Neural cell (in vitro differentiated cells): ENCODE results near the gene STYXL2. TPM values are rescaled to one million over a fixed set of nuclear protein-coding genes. Genes with fewer than 3 reads are reported as not detected.

Source experiments
- H2AFZ ChIP-seq: fragments of 200-600, 300-800 bp; sonication (generic), shearing (Covaris generic); 2 replicates; pipeline ENCODE4 v1.6.0; 2014; ENCODE audit warnings: low read depth, mild to moderate bottlenecking, antibody characterized with exemption, low read length, moderate library complexity
- H3F3A ChIP-seq: fragments of 200-600 bp; shearing (Covaris generic); 2 replicates; pipeline ENCODE4 v1.6.1; 2016; ENCODE audit warnings: mild to moderate bottlenecking, moderate library complexity, mixed read lengths, antibody characterized with exemption, low read length; ENCODE audit not compliant: insufficient read depth, poor library complexity, severe bottlenecking
- H3K27ac ChIP-seq: fragments of 200-600, 300-800 bp; sonication (generic), shearing (Covaris generic); 2 replicates; pipeline ENCODE4 v1.5.1; 2014; ENCODE audit warnings: mild to moderate bottlenecking, low read length, moderate library complexity
- H3K27me3 ChIP-seq: fragments of 300-800, 200-600 bp; sonication (generic), shearing (Covaris generic); 2 replicates; pipeline ENCODE4 v1.6.0; 2014; ENCODE audit warnings: mild to moderate bottlenecking, low read depth, low read length, moderate library complexity; ENCODE audit not compliant: insufficient read depth
- H3K36me3 ChIP-seq: fragments of 300-800, 200-600 bp; sonication (generic), shearing (Covaris generic); 2 replicates; pipeline ENCODE4 v1.5.1; 2014; ENCODE audit warnings: mild to moderate bottlenecking, antibody characterized with exemption, low read length, moderate library complexity; ENCODE audit not compliant: insufficient read depth
- H3K4me2 ChIP-seq: fragments of 300-800, 200-600 bp; sonication (generic), shearing (Covaris generic); 2 replicates; pipeline ENCODE4 v1.6.0; 2014; ENCODE audit warnings: mild to moderate bottlenecking, low read length
- H3K4me3 ChIP-seq: fragments of 300-800, 200-600 bp; sonication (generic), shearing (Covaris generic); 2 replicates; pipeline ENCODE4 v1.5.1; 2014; ENCODE audit warnings: mild to moderate bottlenecking, low read length, moderate library complexity
- H3K79me2 ChIP-seq: fragments of 200-600 bp; shearing (Covaris generic); replicated peaks from 2 replicates; pipeline ENCODE4 v1.6.0; 2014; ENCODE audit warnings: mild to moderate bottlenecking, low read length, moderate library complexity; ENCODE audit not compliant: insufficient read depth
- H3K9ac ChIP-seq: fragments of 300-800, 200-600 bp; sonication (generic), shearing (Covaris generic); 2 replicates; pipeline ENCODE4 v1.6.1; 2016; ENCODE audit warnings: mild to moderate bottlenecking, low read length, mixed read lengths
- H3K9me2 ChIP-seq: fragments of 200-600 bp; shearing (Covaris generic); 2 replicates; pipeline ENCODE4 v1.6.1; 2016; ENCODE audit warnings: mild to moderate bottlenecking, low read length, mixed read lengths; ENCODE audit not compliant: insufficient read depth
- H3K9me3 ChIP-seq: fragments of 200-600, 300-800 bp; sonication (generic), shearing (Covaris generic); 2 replicates; pipeline ENCODE4 v1.6.1; 2016; ENCODE audit warnings: mild to moderate bottlenecking, mixed run types, low read length, moderate library complexity, mixed read lengths
- H4K20me1 ChIP-seq: fragments of 200-600 bp; shearing (Covaris generic); 2 replicates; pipeline ENCODE4 v1.6.1; 2016; ENCODE audit warnings: mild to moderate bottlenecking, mixed run types; ENCODE audit not compliant: insufficient read depth
- CTCF ChIP-seq: fragments of 450-650 bp; IDR thresholded peaks from 2 replicates; pipeline ENCODE4 v1.5.1; 2014; ENCODE audit warnings: antibody characterized with exemption, mild to moderate bottlenecking, moderate library complexity; ENCODE audit not compliant: poor library complexity, severe bottlenecking
- EP300 ChIP-seq: fragments of 450-650 bp; conservative IDR thresholded peaks from 2 replicates; pipeline ENCODE4 v1.6.1; 2014; ENCODE audit warnings: antibody characterized with exemption, mild to moderate bottlenecking, moderate library complexity; ENCODE audit not compliant: poor library complexity, severe bottlenecking
- EZH2 ChIP-seq: fragments of 200-600, 300-800 bp; shearing (Covaris generic), sonication (generic); IDR thresholded peaks from 2 replicates; pipeline ENCODE4 v1.6.1; 2014; ENCODE audit warnings: antibody characterized with exemption, low read length, borderline replicate concordance, mild to moderate bottlenecking; ENCODE audit not compliant: insufficient read depth, poor library complexity, severe bottlenecking
- MXI1 ChIP-seq: fragments of 450-650 bp; conservative IDR thresholded peaks from 2 replicates; pipeline ENCODE4 v1.6.1; 2014; ENCODE audit warnings: antibody characterized with exemption, mild to moderate bottlenecking; ENCODE audit not compliant: poor library complexity, severe bottlenecking
- RAD21 ChIP-seq: fragments of 450-650 bp; conservative IDR thresholded peaks from 2 replicates; pipeline ENCODE4 v1.6.1; 2014; ENCODE audit warnings: antibody characterized with exemption, mild to moderate bottlenecking, moderate library complexity
- REST ChIP-seq: IDR thresholded peaks from 2 replicates; pipeline ENCODE4 v1.6.1; 2012; ENCODE audit warnings: borderline replicate concordance
- SMC3 ChIP-seq: fragments of 450-650 bp; conservative IDR thresholded peaks from 2 replicates; pipeline ENCODE4 v1.6.1; 2014; ENCODE audit warnings: antibody characterized with exemption, mild to moderate bottlenecking, moderate library complexity; ENCODE audit not compliant: poor library complexity
- TAF1 ChIP-seq: IDR thresholded peaks from 2 replicates; pipeline ENCODE4 v1.6.1; 2012; ENCODE audit warnings: low read depth
- polyA plus RNA-seq: library from polyadenylated mRNA; depleted of rRNA; stranded (reverse); fragments of >200 nt; gene quantifications from 2 replicates; pipeline ENCODE4 v1.2.3, GENCODE V29; 2014

Gene STYXL2
- polyA plus RNA-seq, 1 donor from 2014 or later, result not detected

- H2AFZ ChIP-seq, result no peak overlapping the region
- H3F3A ChIP-seq, result no peaks in the 10 kb centered on the region
- H3K4me3 ChIP-seq, result no peak overlapping the region
- H3K36me3 ChIP-seq, result no peaks in the 10 kb centered on the region
- no peaks in the 10 kb centered on the region for H3K27me3 ChIP-seq
- H3K27ac ChIP-seq, result no peak overlapping the region
- H3K9ac ChIP-seq, result no peak overlapping the region
- H3K9me2 ChIP-seq, result no peaks in the 10 kb centered on the region
- no peak overlapping the region for H3K4me2 ChIP-seq
- peak; percentile 86 for TF ChIP-seq SMC3
- peak; percentile 79 for TF ChIP-seq CTCF
- TF ChIP-seq RAD21, result peak; percentile 83
- no peak for TF ChIP-seq REST
- no peak for TF ChIP-seq TAF1
- no peak for TF ChIP-seq EP300
- H3K79me2 ChIP-seq, result no peaks in the 10 kb centered on the region
- H3K9me3 ChIP-seq, result no peaks in the 10 kb centered on the region
- H4K20me1 ChIP-seq, result no peaks in the 10 kb centered on the region
Observed at GRCh38 chr1:167057241-167057688, 36.6 kb upstream of the STYXL2 start.

- H2AFZ ChIP-seq, result no peak overlapping the region
- H3K36me3 ChIP-seq, result no peaks in the 10 kb centered on the region
- no peaks in the 10 kb centered on the region for H3F3A ChIP-seq
- H3K9me2 ChIP-seq, result no peaks in the 10 kb centered on the region
- no peak overlapping the region for H3K4me3 ChIP-seq
- H3K9me3 ChIP-seq, result no peaks in the 10 kb centered on the region
- no peak overlapping the region for H3K4me2 ChIP-seq
- H4K20me1 ChIP-seq, result no peaks in the 10 kb centered on the region
- H3K27me3 ChIP-seq, result no peaks in the 10 kb centered on the region
- H3K9ac ChIP-seq, result no peak overlapping the region
- TF ChIP-seq CTCF, result peak; percentile 94
- no peak for TF ChIP-seq TAF1
- peak; percentile 89 for TF ChIP-seq RAD21
- TF ChIP-seq MXI1, result peak; percentile 21
- TF ChIP-seq SMC3, result peak; percentile 94
- TF ChIP-seq EZH2, result no peak
- H3K79me2 ChIP-seq, result no peaks in the 10 kb centered on the region
- H3K27ac ChIP-seq, result no peak overlapping the region
Observed at GRCh38 chr1:167059045-167059808, 34.6 kb upstream of the STYXL2 start.
